Mucosa of descending colon (tissue), 3 donors: ENCODE data around the gene EMC8. TPM values are rescaled to one million over a fixed set of nuclear protein-coding genes. Genes with fewer than 3 reads are reported as not detected.
"Not testable (repeated sequence)": the region's sequence is repeated elsewhere in the genome, so short reads cannot be mapped to it uniquely, and the experiment has no call there.

ENCODE experiments used
- ATAC-seq: fragments of 200-7000 bp; cut with Tn5 transposase; one replicate; pipeline ENCODE4 v1.9.1; 2020; ENCODE audit warnings: mild to moderate bottlenecking, moderate library complexity
- DNase-seq, 3 donors: peaks; one replicate each; pipeline ENCODE4 v3.0.0-alpha.2; 2020
- H3K36me3 ChIP-seq: fragments of 200-600 bp; one replicate; pipeline ENCODE4 v1.8.0; 2021; ENCODE audit warnings: low read depth, mild to moderate bottlenecking
- H3K4me1 ChIP-seq: fragments of 200-600 bp; one replicate; pipeline ENCODE4 v1.8.0; 2021; ENCODE audit warnings: low read depth, mild to moderate bottlenecking
- H3K4me3 ChIP-seq: fragments of 200-600 bp; one replicate; pipeline ENCODE4 v1.8.0; 2021; ENCODE audit warnings: mild to moderate bottlenecking
- H3K9me3 ChIP-seq: fragments of 200-600 bp; one replicate; pipeline ENCODE4 v1.8.0; 2021; ENCODE audit warnings: mild to moderate bottlenecking
- intact Hi-C, 2 donors: fragments of 100-400 bp; cut with DNase I in 1 of 2; cut with micrococcal nuclease in 1 of 2; formaldehyde crosslinking; loops; one replicate each; pipeline versions ENCODE4 v1.11.0 to v1.11.1; 2022; cut with DNase I, micrococcal nuclease
- total RNA-seq, 3 donors: library from RNA; stranded (reverse); fragmentation: NEBNext Ultra II Directional in 2 of 3; extraction: Animal tissue kit (Norgen Biotek cat#: 25700) in 2 of 3; gene quantifications; one replicate each; pipeline versions ENCODE4 v1.2.1 to v1.2.4, GENCODE V29; 2021 to 2023
- TF ChIP-seq, protein P1 (sequence below): fragments of 200-600 bp; IDR thresholded peaks from one replicate; pipeline ENCODE4 v1.8.0; 2022; ENCODE audit warnings: antibody characterized with exemption, mild to moderate bottlenecking
- donor health status: DM: no; HTN: no; CAD: no; lungs with moderate emphysema.
- donor health status: DM: no; HTN: no; CAD: no.
- donor health status: DM: no; HTN: yes; CAD: no.

The EMC8 gene
- total RNA-seq, 3 donors from 2014 or later: 27.7 to 31.0 (median 30.2) TPM

DNA sequence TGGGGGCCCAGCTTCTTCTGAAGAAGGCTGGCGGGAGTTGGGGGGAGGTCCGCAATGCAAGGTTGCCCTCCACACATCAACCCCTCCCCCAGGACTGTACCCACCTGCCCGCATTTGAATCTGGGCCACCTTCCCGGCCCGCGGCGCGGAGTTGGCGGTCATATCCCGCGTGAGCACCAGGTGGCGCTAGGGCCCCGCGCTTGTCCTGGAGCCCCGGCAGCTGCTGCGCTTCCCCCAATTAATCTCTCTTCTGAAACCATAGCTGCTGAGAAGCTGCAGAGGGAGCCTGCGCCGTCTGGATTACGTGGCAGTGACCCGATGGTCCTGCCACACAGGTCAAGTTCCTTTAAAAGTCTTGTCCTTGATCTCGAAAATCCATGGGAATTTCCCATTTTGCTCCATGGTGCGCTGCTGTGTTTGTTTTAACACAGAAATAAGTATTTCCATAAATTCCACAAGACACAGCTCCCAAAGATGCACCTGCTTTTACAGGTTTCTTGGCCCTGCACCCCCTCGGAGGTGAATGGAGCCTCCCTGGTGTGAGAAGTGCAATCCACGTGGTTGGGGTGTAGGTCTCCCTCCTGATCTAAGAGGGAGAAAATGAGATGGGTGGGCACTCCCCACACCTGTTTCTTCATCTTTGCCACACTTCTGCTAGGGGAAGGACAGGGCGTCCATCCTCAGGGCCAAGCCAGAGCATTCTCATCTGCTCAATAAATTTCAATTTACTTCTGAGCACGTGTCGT, 22.2 kb upstream of the EMC8 start:
- no peak overlapping the region for H3K4me3 ChIP-seq
- intact Hi-C loops: loop anchor here (5.0 to 10.0 kb wide), 3 partner anchors 166 to 693 kb away; partner anchors contain the start of gene FOXF1 (in 1 of the 2)
- DNase-seq (peak; percentile 84 to 88 (median 84)), ATAC-seq (peak; percentile 96)
- no peaks in the 10 kb centered on the region for H3K36me3 ChIP-seq
- TF ChIP-seq, protein P1, sequence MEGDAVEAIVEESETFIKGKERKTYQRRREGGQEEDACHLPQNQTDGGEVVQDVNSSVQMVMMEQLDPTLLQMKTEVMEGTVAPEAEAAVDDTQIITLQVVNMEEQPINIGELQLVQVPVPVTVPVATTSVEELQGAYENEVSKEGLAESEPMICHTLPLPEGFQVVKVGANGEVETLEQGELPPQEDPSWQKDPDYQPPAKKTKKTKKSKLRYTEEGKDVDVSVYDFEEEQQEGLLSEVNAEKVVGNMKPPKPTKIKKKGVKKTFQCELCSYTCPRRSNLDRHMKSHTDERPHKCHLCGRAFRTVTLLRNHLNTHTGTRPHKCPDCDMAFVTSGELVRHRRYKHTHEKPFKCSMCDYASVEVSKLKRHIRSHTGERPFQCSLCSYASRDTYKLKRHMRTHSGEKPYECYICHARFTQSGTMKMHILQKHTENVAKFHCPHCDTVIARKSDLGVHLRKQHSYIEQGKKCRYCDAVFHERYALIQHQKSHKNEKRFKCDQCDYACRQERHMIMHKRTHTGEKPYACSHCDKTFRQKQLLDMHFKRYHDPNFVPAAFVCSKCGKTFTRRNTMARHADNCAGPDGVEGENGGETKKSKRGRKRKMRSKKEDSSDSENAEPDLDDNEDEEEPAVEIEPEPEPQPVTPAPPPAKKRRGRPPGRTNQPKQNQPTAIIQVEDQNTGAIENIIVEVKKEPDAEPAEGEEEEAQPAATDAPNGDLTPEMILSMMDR: peak; percentile 96
- H3K4me1 ChIP-seq: peaks cover 3% of the 10 kb centered on the region
- H3K9me3 ChIP-seq: no peaks in the 10 kb centered on the region

DNA sequence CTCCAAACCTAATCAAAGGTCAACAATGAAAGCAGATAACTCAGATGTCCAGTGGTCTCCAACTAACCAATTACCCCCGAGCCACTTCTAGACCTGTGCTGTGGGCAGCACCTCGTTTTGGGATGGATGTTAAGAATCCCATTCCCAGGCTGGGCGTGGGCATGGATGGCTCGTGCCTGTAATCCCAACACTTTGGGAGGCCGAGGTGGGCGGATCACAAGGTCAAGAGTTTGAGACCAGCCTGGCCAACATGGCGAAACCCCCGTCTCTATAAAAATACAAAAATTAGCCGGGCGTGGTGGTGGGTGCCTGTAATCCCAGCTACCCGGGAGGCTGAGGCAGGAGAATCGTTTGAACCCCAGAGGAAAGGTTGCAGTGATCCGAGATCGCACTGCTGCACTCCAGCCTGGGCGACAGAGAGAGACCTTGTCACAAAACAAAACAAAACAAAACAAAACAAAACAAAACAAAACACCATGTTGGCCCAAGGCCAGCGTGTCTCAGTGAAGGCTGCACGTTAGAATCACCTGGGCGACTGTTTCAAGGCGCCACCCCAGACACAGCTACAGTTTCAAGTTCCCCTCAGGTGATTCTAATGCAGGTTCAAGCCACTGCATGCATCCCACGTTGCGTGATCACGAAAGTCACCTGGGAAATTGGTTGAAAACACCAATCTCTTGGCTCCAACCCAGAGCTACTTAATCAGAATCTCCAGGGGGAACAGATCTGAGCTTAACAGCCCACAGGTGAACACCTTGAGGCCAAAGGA, 21.4 kb upstream of the EMC8 start:
- no peaks in the 10 kb centered on the region for H3K9me3 ChIP-seq
- intact Hi-C loops: loop anchor here (5.0 to 10.0 kb wide), 3 partner anchors 167 to 694 kb away; partner anchors contain the start of gene FOXF1 (in 1 of the 2)
- H3K36me3 ChIP-seq: no peaks in the 10 kb centered on the region
- ATAC-seq (peak; percentile 25), DNase-seq (peak; percentile 38 to 43 (median 39))
- H3K4me1 ChIP-seq: peaks cover 3% of the 10 kb centered on the region
- TF ChIP-seq, protein P1: no peak
- no peak overlapping the region for H3K4me3 ChIP-seq

DNA sequence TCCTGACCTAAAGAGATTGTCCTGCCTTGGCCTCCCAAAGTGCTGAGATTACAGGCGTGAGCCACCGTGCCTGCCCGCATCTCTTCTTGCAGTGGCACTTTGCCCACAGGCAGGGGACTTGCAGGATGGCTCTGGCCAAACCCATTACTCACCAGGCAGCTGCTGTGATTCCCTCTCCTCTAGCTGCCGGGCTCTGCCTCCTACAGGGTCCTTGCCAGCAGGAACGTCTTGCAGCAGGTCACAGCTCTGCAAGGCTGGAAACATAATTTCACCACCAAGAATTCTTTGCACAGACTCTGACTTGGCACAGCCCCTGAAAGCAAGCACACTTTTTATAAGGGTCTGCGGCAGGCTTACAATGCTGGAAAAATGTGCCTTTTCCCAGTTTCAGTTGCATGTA, 20.4 kb upstream of the EMC8 start:
- peaks cover 3% of the 10 kb centered on the region for H3K4me1 ChIP-seq
- DNase-seq: peak in 2 of 3 donors; percentile 20 to 45
- intact Hi-C loops: loop anchor here (5.0 to 10.0 kb wide), 3 partner anchors 168 to 695 kb away; partner anchors contain the start of gene FOXF1 (in 1 of the 2)
- no peaks in the 10 kb centered on the region for H3K9me3 ChIP-seq
- TF ChIP-seq, protein P1: no peak
- no peaks in the 10 kb centered on the region for H3K36me3 ChIP-seq
- no peak overlapping the region for H3K4me3 ChIP-seq
- no peak for ATAC-seq

DNA sequence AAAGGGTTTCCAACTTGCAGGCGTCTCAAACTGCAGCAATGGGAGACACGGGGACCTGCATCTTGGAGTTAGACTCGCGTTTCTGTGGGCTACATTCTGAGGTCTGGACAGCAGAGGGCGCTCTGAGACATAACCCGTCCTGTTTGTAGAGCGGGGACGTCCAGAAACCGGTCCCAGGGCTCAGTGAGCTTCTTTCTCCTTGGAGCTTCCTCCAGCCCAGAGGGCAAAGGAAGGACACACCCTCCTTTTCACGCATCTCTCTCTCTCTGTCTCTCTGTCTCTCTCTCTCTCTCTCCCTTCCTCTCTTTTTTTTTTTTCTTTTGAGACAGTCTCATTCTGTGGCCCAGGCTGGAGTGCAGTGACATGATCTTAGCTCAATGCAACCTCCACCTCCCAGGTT, 19.9 kb upstream of the EMC8 start:
- peak; percentile 82 for ATAC-seq
- Histone ChIP-seq H3K4me3 (no peak overlapping the region), H3K9me3 (no peaks in the 10 kb centered on the region), H3K36me3 (no peaks in the 10 kb centered on the region), H3K4me1 (peaks cover 3% of the 10 kb centered on the region)
- peak; percentile 83 to 96 (median 90) for DNase-seq
- intact Hi-C loops: no loop called here
- TF ChIP-seq, protein P1: peak; percentile 56

DNA sequence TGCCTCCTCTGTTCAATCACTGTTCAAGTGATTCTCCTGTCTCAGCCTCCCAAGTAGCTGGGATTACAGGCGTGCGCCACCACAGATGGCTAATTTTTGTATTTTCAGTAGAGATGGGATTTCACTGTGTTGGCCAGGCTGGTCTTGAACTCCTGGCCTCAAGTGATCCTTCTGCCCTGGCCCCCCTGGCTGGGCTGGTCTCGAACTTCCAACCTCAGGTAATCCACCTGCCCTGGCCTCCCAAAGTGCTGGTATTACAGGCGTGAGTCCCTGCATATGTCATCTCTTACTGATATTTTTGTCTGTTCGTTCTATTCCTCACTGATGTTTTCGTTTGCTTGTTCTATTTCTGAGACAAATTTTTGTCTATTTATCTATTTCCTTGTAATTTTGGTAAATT, 17.9 kb upstream of the EMC8 start:
- H3K36me3 ChIP-seq, DNase-seq, H3K4me3 ChIP-seq, H3K4me1 ChIP-seq, H3K9me3 ChIP-seq, ATAC-seq, intact Hi-C loops: not testable (repeated sequence)

DNA sequence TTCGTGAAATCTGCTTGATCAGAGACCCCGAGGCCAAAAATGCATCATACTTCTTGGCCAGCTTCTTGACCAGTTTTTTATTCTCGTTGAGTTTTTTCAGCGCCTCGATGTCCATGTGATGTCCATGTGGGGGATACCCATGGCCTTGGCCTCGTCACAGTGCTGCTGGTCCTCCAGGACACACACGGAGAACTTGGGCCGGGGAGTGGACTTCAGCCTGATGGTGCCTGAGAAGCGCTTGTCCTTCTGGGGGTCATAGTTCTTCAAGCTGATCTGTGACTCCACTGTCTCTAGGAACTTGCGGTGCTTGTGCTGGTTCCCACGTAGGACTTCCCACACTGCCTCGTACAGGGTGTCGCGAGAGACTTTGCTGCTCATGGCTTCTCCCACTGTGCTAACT, 16.8 kb upstream of the EMC8 start:
- intact Hi-C loops: no loop called here
- DNase-seq: peak in 1 of 3 donors; percentile 14
- no peak for ATAC-seq
- H3K9me3 ChIP-seq: no peaks in the 10 kb centered on the region
- TF ChIP-seq, protein P1: no peak
- H3K4me3 ChIP-seq: no peak overlapping the region
- H3K4me1 ChIP-seq: no peaks in the 10 kb centered on the region
- H3K36me3 ChIP-seq: no peaks in the 10 kb centered on the region
